Prostate gland (tissue), 2 donors: ENCODE results near the gene ATRN. TPM values are rescaled to one million over a fixed set of nuclear protein-coding genes. Genes with fewer than 3 reads are reported as not detected.

ENCODE experiments used
- DNase-seq: peaks from one replicate; pipeline ENCODE4 v3.0.0-alpha.2; 2019; ENCODE audit warnings: low spot score
- H3K27ac ChIP-seq, 2 donors: fragments of 200-600 bp; sonication (generic); 2 replicates each; pipeline ENCODE4 v1.5.1; 2017 to 2019
- H3K27me3 ChIP-seq: fragments of 200-600 bp; sonication (generic); replicated peaks from 2 replicates; pipeline ENCODE4 v1.5.1; 2019; ENCODE audit not compliant: insufficient read depth
- H3K36me3 ChIP-seq, 2 donors: fragments of 200-600 bp; sonication (generic); 1 replicate in 1 of 2; 2 replicates in 1 of 2; pipeline versions ENCODE4 v1.5.1 to v1.8.1; 2017 to 2019
- H3K4me1 ChIP-seq: fragments of 200-600 bp; sonication (generic); replicated peaks from 2 replicates; pipeline ENCODE4 v1.5.1; 2019
- H3K4me3 ChIP-seq, 2 donors: fragments of 200-600 bp; sonication (generic); 2 replicates each; pipeline ENCODE4 v1.5.1; 2017 to 2019
- H3K9me3 ChIP-seq: fragments of 200-600 bp; sonication (generic); 2 replicates; pipeline ENCODE4 v1.5.1; 2017
- CTCF ChIP-seq, 4 experiments: fragments of 200-600 bp in 2 of 4; fragments of 450-650 bp in 2 of 4; sonication (generic) in 2 of 4; IDR thresholded peaks; 1 replicate in 3 of 4; 2 replicates in 1 of 4; pipeline ENCODE4 v1.5.1; 2016 to 2019; ENCODE audit warnings: antibody characterized with exemption in 4 of 4, mild to moderate bottlenecking in 2 of 4, moderate library complexity in 2 of 4
- POLR2A ChIP-seq: fragments of 450-650 bp; IDR thresholded peaks from one replicate; pipeline ENCODE4 v1.6.1; 2016; ENCODE audit warnings: antibody characterized with exemption, mild to moderate bottlenecking
- POLR2AphosphoS5 ChIP-seq: sonication (generic); formaldehyde crosslinking; IDR thresholded peaks from one replicate; pipeline ENCODE4 v1.6.1; 2017; ENCODE audit warnings: antibody characterized with exemption
- WGBS: methylation state at CpG from one replicate; pipeline ENCODE4 v1.1.5; 2018; 5-methylcytosine and 5-hydroxymethylcytosine counted together
- intact Hi-C: fragments of 100-400 bp; cut with DNase I; formaldehyde crosslinking; loops from one replicate; pipeline ENCODE4 v1.14.2; 2022
- total RNA-seq, 2 donors: library from RNA; depleted of rRNA; stranded (reverse); fragments of >200 nt; gene quantifications; one replicate each; pipeline ENCODE4 v1.1.0, GENCODE V29; 2016

The ATRN gene
- total RNA-seq, 2 donors from 2014 or later = 34.6 to 38.1 TPM

GRCh38 chr20:3557237-3557785 is 86.5 kb downstream of the ATRN start:
- no peak for DNase-seq
- H3K27me3 ChIP-seq = no peaks in the 10 kb centered on the region
- H3K27ac ChIP-seq = no peak overlapping the region
- H3K9me3 ChIP-seq = no peaks in the 10 kb centered on the region
- no peak overlapping the region for H3K4me3 ChIP-seq
- TF ChIP-seq POLR2A (no peak), CTCF (IDR thresholded peaks at IDR 0.05) (no peak), POLR2AphosphoS5 (no peak)
- no peaks in the 10 kb centered on the region for H3K36me3 ChIP-seq
- 79% methylated on average over 3 of the region's 3 CpGs for WGBS
- H3K4me1 ChIP-seq = no peaks in the 10 kb centered on the region
- intact Hi-C loops = no loop called here

GRCh38 chr20:3559231-3559630 is 88.4 kb downstream of the ATRN start:
- WGBS = 44% methylated on average over 1 of the region's 1 CpG
- TF ChIP-seq POLR2AphosphoS5 (no peak), CTCF (IDR thresholded peaks at IDR 0.05) (no peak), POLR2A (no peak)
- no peak overlapping the region for H3K27ac ChIP-seq

GRCh38 chr20:3559637-3560036 is 88.8 kb downstream of the ATRN start:
- WGBS = 93% methylated on average over 1 of the region's 1 CpG

More at GRCh38 chr20:3559231-3559630, 88.4 kb downstream of the ATRN start:
- Histone ChIP-seq H3K4me1 (no peaks in the 10 kb centered on the region), H3K9me3 (no peaks in the 10 kb centered on the region), H3K27me3 (no peaks in the 10 kb centered on the region), H3K36me3 (no peaks in the 10 kb centered on the region), H3K4me3 (no peak overlapping the region)
- intact Hi-C loops = no loop called here
- DNase-seq = no peak

GRCh38 chr20:3560162-3560561 is 89.3 kb downstream of the ATRN start:
- Histone ChIP-seq H3K27me3 (no peaks in the 10 kb centered on the region), H3K9me3 (no peaks in the 10 kb centered on the region), H3K4me3 (no peak overlapping the region), H3K27ac (no peak overlapping the region), H3K4me1 (no peaks in the 10 kb centered on the region), H3K36me3 (no peaks in the 10 kb centered on the region)
- no peak for DNase-seq
- 85% methylated on average over 3 of the region's 3 CpGs for WGBS
- TF ChIP-seq POLR2AphosphoS5 = no peak
- TF ChIP-seq POLR2A = no peak
- no peak for TF ChIP-seq CTCF (IDR thresholded peaks at IDR 0.05)
- intact Hi-C loops = loop anchor here (5.0 to 10.0 kb wide), 2 partner anchors 75 to 152 kb away; partner anchors contain the start of gene SIGLEC1

More at GRCh38 chr20:3559637-3560036, 88.8 kb downstream of the ATRN start:
- no peak for DNase-seq
- H3K27ac ChIP-seq = no peak overlapping the region
- H3K9me3 ChIP-seq = no peaks in the 10 kb centered on the region
- TF ChIP-seq CTCF (IDR thresholded peaks at IDR 0.05) (no peak), POLR2AphosphoS5 (no peak), POLR2A (no peak)
- H3K4me1 ChIP-seq = no peaks in the 10 kb centered on the region
- intact Hi-C loops = loop anchor here (5.0 to 10.0 kb wide), 2 partner anchors 75 to 153 kb away; partner anchors contain the start of gene SIGLEC1
- H3K27me3 ChIP-seq = no peaks in the 10 kb centered on the region
- H3K4me3 ChIP-seq = no peak overlapping the region
- no peaks in the 10 kb centered on the region for H3K36me3 ChIP-seq

GRCh38 chr20:3560578-3560977 is 89.8 kb downstream of the ATRN start:
- Histone ChIP-seq H3K27ac (no peak overlapping the region), H3K4me1 (no peaks in the 10 kb centered on the region), H3K9me3 (no peaks in the 10 kb centered on the region), H3K36me3 (no peaks in the 10 kb centered on the region), H3K27me3 (no peaks in the 10 kb centered on the region), H3K4me3 (no peak overlapping the region)
- TF ChIP-seq POLR2A (no peak), CTCF (IDR thresholded peaks at IDR 0.05) (no peak), POLR2AphosphoS5 (no peak)
- 93% methylated on average over 1 of the region's 1 CpG for whole genome bisulfite sequencing
- intact Hi-C loops = loop anchor here (5.0 to 10.0 kb wide), 2 partner anchors 74 to 152 kb away; partner anchors contain the start of gene SIGLEC1
- DNase-seq = no peak
